ENCODE measurements around the gene PSENEN. TPM values are rescaled to one million over a fixed set of nuclear protein-coding genes. Genes with fewer than 3 reads are reported as not detected.

The PSENEN gene
- total and polyA plus RNA-seq, 2 experiments from 2014 or later = 20.6 to 175 TPM

DNA sequence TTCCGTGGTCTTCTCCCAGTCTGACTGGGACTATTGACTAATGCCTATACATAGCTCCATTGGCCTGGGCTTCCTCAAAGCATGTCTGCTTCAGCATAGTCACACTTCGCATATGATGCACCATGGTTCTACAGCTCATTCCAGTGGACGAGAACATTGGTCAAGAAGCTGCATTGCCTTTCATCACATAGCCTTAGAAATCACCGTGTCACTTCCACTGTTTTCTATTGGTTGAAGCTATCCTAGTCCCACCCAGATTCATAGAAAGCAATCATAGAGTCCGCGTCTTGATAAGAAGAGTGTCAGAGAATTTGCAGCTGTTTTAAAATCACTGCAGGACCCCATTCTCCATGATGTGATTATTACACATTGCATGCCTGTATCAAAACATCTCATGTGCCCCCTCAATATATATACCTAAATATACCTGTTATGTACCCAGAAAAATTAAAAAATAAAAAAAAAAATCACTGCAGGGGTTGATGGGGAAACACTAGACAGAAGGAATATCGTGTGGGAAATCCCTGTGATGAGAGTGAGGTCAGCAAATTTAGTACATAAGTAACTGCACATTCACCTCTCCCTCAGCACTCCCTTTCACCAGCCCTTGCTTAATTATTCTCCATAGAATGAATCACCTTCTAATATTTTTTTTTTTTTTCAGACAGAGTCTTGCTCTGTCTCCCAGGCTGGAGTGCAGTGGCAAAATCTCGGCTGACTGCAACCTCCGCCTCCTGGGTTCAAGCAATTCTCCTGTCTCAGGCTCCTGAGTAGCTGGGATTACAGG, 27.8 kb downstream of the PSENEN start:
- TF ChIP-seq, protein P1, sequence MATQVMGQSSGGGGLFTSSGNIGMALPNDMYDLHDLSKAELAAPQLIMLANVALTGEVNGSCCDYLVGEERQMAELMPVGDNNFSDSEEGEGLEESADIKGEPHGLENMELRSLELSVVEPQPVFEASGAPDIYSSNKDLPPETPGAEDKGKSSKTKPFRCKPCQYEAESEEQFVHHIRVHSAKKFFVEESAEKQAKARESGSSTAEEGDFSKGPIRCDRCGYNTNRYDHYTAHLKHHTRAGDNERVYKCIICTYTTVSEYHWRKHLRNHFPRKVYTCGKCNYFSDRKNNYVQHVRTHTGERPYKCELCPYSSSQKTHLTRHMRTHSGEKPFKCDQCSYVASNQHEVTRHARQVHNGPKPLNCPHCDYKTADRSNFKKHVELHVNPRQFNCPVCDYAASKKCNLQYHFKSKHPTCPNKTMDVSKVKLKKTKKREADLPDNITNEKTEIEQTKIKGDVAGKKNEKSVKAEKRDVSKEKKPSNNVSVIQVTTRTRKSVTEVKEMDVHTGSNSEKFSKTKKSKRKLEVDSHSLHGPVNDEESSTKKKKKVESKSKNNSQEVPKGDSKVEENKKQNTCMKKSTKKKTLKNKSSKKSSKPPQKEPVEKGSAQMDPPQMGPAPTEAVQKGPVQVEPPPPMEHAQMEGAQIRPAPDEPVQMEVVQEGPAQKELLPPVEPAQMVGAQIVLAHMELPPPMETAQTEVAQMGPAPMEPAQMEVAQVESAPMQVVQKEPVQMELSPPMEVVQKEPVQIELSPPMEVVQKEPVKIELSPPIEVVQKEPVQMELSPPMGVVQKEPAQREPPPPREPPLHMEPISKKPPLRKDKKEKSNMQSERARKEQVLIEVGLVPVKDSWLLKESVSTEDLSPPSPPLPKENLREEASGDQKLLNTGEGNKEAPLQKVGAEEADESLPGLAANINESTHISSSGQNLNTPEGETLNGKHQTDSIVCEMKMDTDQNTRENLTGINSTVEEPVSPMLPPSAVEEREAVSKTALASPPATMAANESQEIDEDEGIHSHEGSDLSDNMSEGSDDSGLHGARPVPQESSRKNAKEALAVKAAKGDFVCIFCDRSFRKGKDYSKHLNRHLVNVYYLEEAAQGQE (IDR thresholded peaks at IDR 0.05; ENCODE audit: unreplicated experiment) = no peak
- TF ChIP-seq POLR2AphosphoS5 (IDR thresholded peaks at IDR 0.05; ENCODE audit: low read depth) (no peak), CTCF (conservative IDR thresholded peaks at IDR 0.05; ENCODE audit: low read depth in 2 of 2) (no peak), JUNB (IDR thresholded peaks at IDR 0.05; ENCODE audit: unreplicated experiment) (no peak), ZNF331 (CRISPR knock-in tag; IDR thresholded peaks at IDR 0.05; ENCODE audit: low read depth) (no peak), NANOG (IDR thresholded peaks at IDR 0.05; ENCODE audit: borderline replicate concordance) (no peak), ZNF114 (CRISPR knock-in tag; IDR thresholded peaks at IDR 0.05) (no peak), EZH2phosphoT487 (IDR thresholded peaks at IDR 0.05; ENCODE audit: unreplicated experiment) (no peak), EZH2 (IDR thresholded peaks at IDR 0.05; ENCODE audit: low read depth, unreplicated experiment) (no peak), CREB1 (CRISPR knock-in tag; IDR thresholded peaks at IDR 0.05; ENCODE audit: low read depth) (no peak), STAT1 (IDR thresholded peaks at IDR 0.05; ENCODE audit: unreplicated experiment) (no peak)
- TF ChIP-seq, protein P2, sequence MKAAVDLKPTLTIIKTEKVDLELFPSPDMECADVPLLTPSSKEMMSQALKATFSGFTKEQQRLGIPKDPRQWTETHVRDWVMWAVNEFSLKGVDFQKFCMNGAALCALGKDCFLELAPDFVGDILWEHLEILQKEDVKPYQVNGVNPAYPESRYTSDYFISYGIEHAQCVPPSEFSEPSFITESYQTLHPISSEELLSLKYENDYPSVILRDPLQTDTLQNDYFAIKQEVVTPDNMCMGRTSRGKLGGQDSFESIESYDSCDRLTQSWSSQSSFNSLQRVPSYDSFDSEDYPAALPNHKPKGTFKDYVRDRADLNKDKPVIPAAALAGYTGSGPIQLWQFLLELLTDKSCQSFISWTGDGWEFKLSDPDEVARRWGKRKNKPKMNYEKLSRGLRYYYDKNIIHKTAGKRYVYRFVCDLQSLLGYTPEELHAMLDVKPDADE (IDR thresholded peaks at IDR 0.05) = no peak
- TF ChIP-seq, protein P3, sequence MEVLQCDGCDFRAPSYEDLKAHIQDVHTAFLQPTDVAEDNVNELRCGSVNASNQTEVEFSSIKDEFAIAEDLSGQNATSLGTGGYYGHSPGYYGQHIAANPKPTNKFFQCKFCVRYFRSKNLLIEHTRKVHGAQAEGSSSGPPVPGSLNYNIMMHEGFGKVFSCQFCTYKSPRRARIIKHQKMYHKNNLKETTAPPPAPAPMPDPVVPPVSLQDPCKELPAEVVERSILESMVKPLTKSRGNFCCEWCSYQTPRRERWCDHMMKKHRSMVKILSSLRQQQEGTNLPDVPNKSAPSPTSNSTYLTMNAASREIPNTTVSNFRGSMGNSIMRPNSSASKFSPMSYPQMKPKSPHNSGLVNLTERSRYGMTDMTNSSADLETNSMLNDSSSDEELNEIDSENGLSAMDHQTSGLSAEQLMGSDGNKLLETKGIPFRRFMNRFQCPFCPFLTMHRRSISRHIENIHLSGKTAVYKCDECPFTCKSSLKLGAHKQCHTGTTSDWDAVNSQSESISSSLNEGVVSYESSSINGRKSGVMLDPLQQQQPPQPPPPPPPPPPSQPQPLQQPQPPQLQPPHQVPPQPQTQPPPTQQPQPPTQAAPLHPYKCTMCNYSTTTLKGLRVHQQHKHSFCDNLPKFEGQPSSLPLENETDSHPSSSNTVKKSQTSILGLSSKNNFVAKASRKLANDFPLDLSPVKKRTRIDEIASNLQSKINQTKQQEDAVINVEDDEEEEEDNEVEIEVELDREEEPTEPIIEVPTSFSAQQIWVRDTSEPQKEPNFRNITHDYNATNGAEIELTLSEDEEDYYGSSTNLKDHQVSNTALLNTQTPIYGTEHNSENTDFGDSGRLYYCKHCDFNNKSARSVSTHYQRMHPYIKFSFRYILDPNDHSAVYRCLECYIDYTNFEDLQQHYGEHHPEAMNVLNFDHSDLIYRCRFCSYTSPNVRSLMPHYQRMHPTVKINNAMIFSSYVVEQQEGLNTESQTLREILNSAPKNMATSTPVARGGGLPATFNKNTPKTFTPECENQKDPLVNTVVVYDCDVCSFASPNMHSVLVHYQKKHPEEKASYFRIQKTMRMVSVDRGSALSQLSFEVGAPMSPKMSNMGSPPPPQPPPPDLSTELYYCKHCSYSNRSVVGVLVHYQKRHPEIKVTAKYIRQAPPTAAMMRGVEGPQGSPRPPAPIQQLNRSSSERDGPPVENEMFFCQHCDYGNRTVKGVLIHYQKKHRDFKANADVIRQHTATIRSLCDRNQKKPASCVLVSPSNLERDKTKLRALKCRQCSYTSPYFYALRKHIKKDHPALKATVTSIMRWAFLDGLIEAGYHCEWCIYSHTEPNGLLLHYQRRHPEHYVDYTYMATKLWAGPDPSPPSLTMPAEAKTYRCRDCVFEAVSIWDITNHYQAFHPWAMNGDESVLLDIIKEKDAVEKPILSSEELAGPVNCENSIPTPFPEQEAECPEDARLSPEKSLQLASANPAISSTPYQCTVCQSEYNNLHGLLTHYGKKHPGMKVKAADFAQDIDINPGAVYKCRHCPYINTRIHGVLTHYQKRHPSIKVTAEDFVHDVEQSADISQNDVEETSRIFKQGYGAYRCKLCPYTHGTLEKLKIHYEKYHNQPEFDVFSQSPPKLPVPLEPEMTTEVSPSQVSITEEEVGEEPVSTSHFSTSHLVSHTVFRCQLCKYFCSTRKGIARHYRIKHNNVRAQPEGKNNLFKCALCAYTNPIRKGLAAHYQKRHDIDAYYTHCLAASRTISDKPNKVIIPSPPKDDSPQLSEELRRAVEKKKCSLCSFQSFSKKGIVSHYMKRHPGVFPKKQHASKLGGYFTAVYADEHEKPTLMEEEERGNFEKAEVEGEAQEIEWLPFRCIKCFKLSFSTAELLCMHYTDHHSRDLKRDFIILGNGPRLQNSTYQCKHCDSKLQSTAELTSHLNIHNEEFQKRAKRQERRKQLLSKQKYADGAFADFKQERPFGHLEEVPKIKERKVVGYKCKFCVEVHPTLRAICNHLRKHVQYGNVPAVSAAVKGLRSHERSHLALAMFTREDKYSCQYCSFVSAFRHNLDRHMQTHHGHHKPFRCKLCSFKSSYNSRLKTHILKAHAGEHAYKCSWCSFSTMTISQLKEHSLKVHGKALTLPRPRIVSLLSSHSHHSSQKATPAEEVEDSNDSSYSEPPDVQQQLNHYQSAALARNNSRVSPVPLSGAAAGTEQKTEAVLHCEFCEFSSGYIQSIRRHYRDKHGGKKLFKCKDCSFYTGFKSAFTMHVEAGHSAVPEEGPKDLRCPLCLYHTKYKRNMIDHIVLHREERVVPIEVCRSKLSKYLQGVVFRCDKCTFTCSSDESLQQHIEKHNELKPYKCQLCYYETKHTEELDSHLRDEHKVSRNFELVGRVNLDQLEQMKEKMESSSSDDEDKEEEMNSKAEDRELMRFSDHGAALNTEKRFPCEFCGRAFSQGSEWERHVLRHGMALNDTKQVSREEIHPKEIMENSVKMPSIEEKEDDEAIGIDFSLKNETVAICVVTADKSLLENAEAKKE (CRISPR knock-in tag; IDR thresholded peaks at IDR 0.05) = no peak
- no peaks in the 10 kb centered on the region for H3K79me2 ChIP-seq (replicated peaks; ENCODE audit: insufficient read depth)
- H3K36me3 Mint-ChIP-seq (ENCODE audit: low read depth) = peaks cover 6% of the 10 kb centered on the region
- H3K4me3 Mint-ChIP-seq = no peak overlapping the region
- peaks cover 38% of the 10 kb centered on the region for H3K4me1 Mint-ChIP-seq
- H3K27ac Mint-ChIP-seq = no peak overlapping the region
- H3K27me3 ChIP-seq (ENCODE audit: insufficient read depth) = peaks cover 16% of the 10 kb centered on the region
- no peak overlapping the region for H2AFZ ChIP-seq
- ATAC-seq (no peak), DNase-seq (ENCODE audit: low spot score) (no peak)
- no peak overlapping the region for H3K27ac ChIP-seq (ENCODE audit: low read depth)
- no peaks in the 10 kb centered on the region; the same call in 2 of the 3 replicates for H3K9me3 Mint-ChIP-seq
- H3F3A ChIP-seq (replicated peaks; ENCODE audit: low read depth) = peaks cover 7% of the 10 kb centered on the region; the same call in 1 of the 2 replicates
- no peak overlapping the region for H3K4me3 ChIP-seq
- H3K36me3 ChIP-seq (ENCODE audit: insufficient read depth) = no peaks in the 10 kb centered on the region
- no peaks in the 10 kb centered on the region for H3K9me2 ChIP-seq (ENCODE audit: insufficient read depth)
- no peak overlapping the region for H3K4me2 ChIP-seq
- peaks cover 22% of the 10 kb centered on the region for H3K27me3 Mint-ChIP-seq (ENCODE audit: insufficient read depth, low read depth, poor library complexity)
- peaks cover 27% of the 10 kb centered on the region for H3K4me1 ChIP-seq (ENCODE audit: insufficient read depth)
- H4K20me1 ChIP-seq (replicated peaks; ENCODE audit: insufficient read depth) = no peaks in the 10 kb centered on the region; the same call in 1 of the 2 replicates

Data from GM23338 (cell line).